Smooth muscle cell (in vitro differentiated cells): ENCODE results near the gene GLCE. TPM values are rescaled to one million over a fixed set of nuclear protein-coding genes. Genes with fewer than 3 reads are reported as not detected.

Experiments
- DNase-seq: peaks from one replicate; lab custom pipeline; 2025; ENCODE audit not compliant: unreplicated experiment; lab: John Stamatoyannopoulos, UW
- H2AFZ ChIP-seq: fragments of 200-600 bp; sonication (generic); 2 replicates; pipeline ENCODE4 v1.6.0; 2016; ENCODE audit warnings: antibody characterized with exemption, low read depth, mild to moderate bottlenecking
- H3F3A ChIP-seq: fragments of 200-600 bp; sonication (generic); 2 replicates; pipeline ENCODE4 v1.6.0; 2017; ENCODE audit warnings: antibody characterized with exemption, low read depth
- H3K27ac ChIP-seq: fragments of 200-600 bp; sonication (generic); 2 replicates; pipeline ENCODE4 v1.5.1; 2016; ENCODE audit warnings: low read depth, mild to moderate bottlenecking
- H3K27me3 ChIP-seq: fragments of 200-600 bp; sonication (generic); 2 replicates; pipeline ENCODE4 v1.6.1; 2016; ENCODE audit warnings: low read depth, mild to moderate bottlenecking
- H3K36me3 ChIP-seq: fragments of 200-600 bp; sonication (generic); 2 replicates; pipeline ENCODE4 v1.5.1; 2016; ENCODE audit warnings: low read depth
- H3K4me1 ChIP-seq: fragments of 200-600 bp; sonication (generic); 2 replicates; pipeline ENCODE4 v1.5.1; 2016; ENCODE audit warnings: low read depth
- H3K4me2 ChIP-seq: fragments of 200-600 bp; sonication (generic); 2 replicates; pipeline ENCODE4 v1.6.0; 2016; ENCODE audit warnings: mild to moderate bottlenecking
- H3K4me3 ChIP-seq: fragments of 200-600 bp; sonication (generic); 2 replicates; pipeline ENCODE4 v1.5.1; 2016; ENCODE audit warnings: mild to moderate bottlenecking
- H3K79me2 ChIP-seq: fragments of 200-600 bp; sonication (generic); 2 replicates; pipeline ENCODE4 v1.6.0; 2016; ENCODE audit warnings: low read depth, mild to moderate bottlenecking
- H3K9ac ChIP-seq: fragments of 200-600 bp; sonication (generic); 2 replicates; pipeline ENCODE4 v1.6.0; 2016; ENCODE audit warnings: low read depth
- H3K9me3 ChIP-seq: fragments of 200-600 bp; sonication (generic); replicated peaks from 2 replicates; pipeline ENCODE4 v1.5.1; 2016; ENCODE audit warnings: low read depth
- H4K20me1 ChIP-seq: fragments of 200-600 bp; sonication (generic); 2 replicates; pipeline ENCODE4 v1.6.0; 2016; ENCODE audit warnings: low read depth
- CTCF ChIP-seq: fragments of 200-600 bp; sonication (generic); IDR thresholded peaks from 2 replicates; pipeline ENCODE4 v1.5.1; 2017; ENCODE audit warnings: borderline replicate concordance, mild to moderate bottlenecking, antibody characterized with exemption; ENCODE audit not compliant: insufficient read depth, poor library complexity, severe bottlenecking
- WGBS: methylation state at CpG from one replicate; pipeline ENCODE4 v1.1.7; 2016; ENCODE audit warnings: low lambda C conversion rate; 5-methylcytosine and 5-hydroxymethylcytosine counted together
- polyA plus RNA-seq: library from polyadenylated mRNA; unstranded; fragments of >200 nt; fragmentation: Nextera tagmentation; extraction: Ambion mirVana; gene quantifications from 2 replicates; pipeline ENCODE4 v1.2.1, GENCODE V29; 2016
- total RNA-seq: library from RNA; depleted of rRNA; stranded (reverse); fragments of >200 nt; gene quantifications from 2 replicates; pipeline ENCODE4 v1.2.3, GENCODE V29; 2014

The GLCE gene
- total and polyA plus RNA-seq, 2 experiments from 2014 or later, result 8.3 to 26.6 TPM

- 43% methylated on average over 4 of the region's 4 CpGs for WGBS
- no peak for TF ChIP-seq CTCF
- H3K4me1 ChIP-seq, result peaks cover 31% of the 10 kb centered on the region
- H3K4me2 ChIP-seq, result no peak overlapping the region
- no peak overlapping the region for H2AFZ ChIP-seq
- H3K36me3 ChIP-seq, result no peaks in the 10 kb centered on the region
- no peak overlapping the region for H3K9ac ChIP-seq
- no peak overlapping the region for H3K4me3 ChIP-seq
- H3K9me3 ChIP-seq, result no peaks in the 10 kb centered on the region
- H3K79me2 ChIP-seq, result no peaks in the 10 kb centered on the region
- H4K20me1 ChIP-seq, result no peaks in the 10 kb centered on the region
- H3K27me3 ChIP-seq, result peaks cover 39% of the 10 kb centered on the region
- no peaks in the 10 kb centered on the region for H3F3A ChIP-seq
- no peak for DNase-seq
- no peak overlapping the region for H3K27ac ChIP-seq
Measured at GRCh38 chr15:69116391-69116790, 44.0 kb upstream of the GLCE start.

- Histone ChIP-seq H3K4me1 (peaks cover 31% of the 10 kb centered on the region), H3K4me2 (peak overlapping the region; percentile 4), H3K4me3 (no peak overlapping the region), H3K9me3 (no peaks in the 10 kb centered on the region), H3K9ac (no peak overlapping the region), H4K20me1 (no peaks in the 10 kb centered on the region), H2AFZ (no peak overlapping the region), H3K36me3 (no peaks in the 10 kb centered on the region), H3K27me3 (peaks cover 39% of the 10 kb centered on the region), H3F3A (no peaks in the 10 kb centered on the region), H3K79me2 (no peaks in the 10 kb centered on the region), H3K27ac (no peak overlapping the region)
- TF ChIP-seq CTCF, result no peak
- no peak for DNase-seq
- WGBS, result 11% methylated on average over 7 of the region's 7 CpGs
Measured at GRCh38 chr15:69117431-69117871, 43.0 kb upstream of the GLCE start.

- Histone ChIP-seq H4K20me1 (no peaks in the 10 kb centered on the region), H3K27me3 (peaks cover 35% of the 10 kb centered on the region), H3K27ac (no peak overlapping the region), H3K4me2 (peak overlapping the region; percentile 4), H3K4me3 (no peak overlapping the region), H3K9me3 (no peaks in the 10 kb centered on the region), H3F3A (no peaks in the 10 kb centered on the region), H3K79me2 (no peaks in the 10 kb centered on the region), H3K36me3 (no peaks in the 10 kb centered on the region), H3K4me1 (peaks cover 31% of the 10 kb centered on the region), H2AFZ (no peak overlapping the region), H3K9ac (no peak overlapping the region)
- 37% methylated on average over 4 of the region's 4 CpGs for WGBS
- DNase-seq, result no peak
- TF ChIP-seq CTCF, result no peak
Measured at GRCh38 chr15:69118089-69118488, 42.3 kb upstream of the GLCE start.

GRCh38 chr15:69119001-69119400, 41.4 kb upstream of the GLCE start:
- peaks cover 31% of the 10 kb centered on the region for H3K4me1 ChIP-seq
- no peaks in the 10 kb centered on the region for H3K36me3 ChIP-seq
- no peak overlapping the region for H2AFZ ChIP-seq
- 59% methylated on average over 2 of the region's 2 CpGs for whole genome bisulfite sequencing
- peaks cover 28% of the 10 kb centered on the region for H3K27me3 ChIP-seq
- peak overlapping the region; percentile 17 for H3K4me2 ChIP-seq
- H3K79me2 ChIP-seq, result no peaks in the 10 kb centered on the region
- H3F3A ChIP-seq, result no peaks in the 10 kb centered on the region
- no peak overlapping the region for H3K9ac ChIP-seq
- no peak for DNase-seq
- H4K20me1 ChIP-seq, result no peaks in the 10 kb centered on the region
- no peak overlapping the region for H3K27ac ChIP-seq
- no peak for TF ChIP-seq CTCF
- no peak overlapping the region for H3K4me3 ChIP-seq
- no peaks in the 10 kb centered on the region for H3K9me3 ChIP-seq
